Stomach (tissue), 4 donors: ENCODE measurements around the gene SCGB1A1.

Source experiments
- EP300 ChIP-seq: sonication (generic); formaldehyde crosslinking; IDR thresholded peaks from one replicate; pipeline ENCODE4 v1.6.1; 2017; ENCODE audit warnings: antibody characterized with exemption
- POLR2A ChIP-seq, 4 donors: fragments of 450-650 bp; IDR thresholded peaks; one replicate each; pipeline ENCODE4 v1.6.1; 2016; ENCODE audit warnings: antibody characterized with exemption in 4 of 4, control low read depth in 2 of 4, mild to moderate bottlenecking in 1 of 4, moderate library complexity in 1 of 4
- POLR2AphosphoS5 ChIP-seq, 3 donors: sonication (generic); formaldehyde crosslinking; IDR thresholded peaks; one replicate each; pipeline ENCODE4 v1.6.1; 2016; ENCODE audit warnings: antibody characterized with exemption in 3 of 3
- TF ChIP-seq, protein P1 (sequence below), 7 experiments: fragments of 450-650 bp in 4 of 7; fragments of 200-600 bp in 3 of 7; sonication (generic) in 3 of 7; IDR thresholded peaks; one replicate each; pipeline ENCODE4 v1.5.1; 2016 to 2019; ENCODE audit warnings: antibody characterized with exemption in 7 of 7, control low read depth in 2 of 7, mild to moderate bottlenecking in 1 of 7

- TF ChIP-seq, protein P1, sequence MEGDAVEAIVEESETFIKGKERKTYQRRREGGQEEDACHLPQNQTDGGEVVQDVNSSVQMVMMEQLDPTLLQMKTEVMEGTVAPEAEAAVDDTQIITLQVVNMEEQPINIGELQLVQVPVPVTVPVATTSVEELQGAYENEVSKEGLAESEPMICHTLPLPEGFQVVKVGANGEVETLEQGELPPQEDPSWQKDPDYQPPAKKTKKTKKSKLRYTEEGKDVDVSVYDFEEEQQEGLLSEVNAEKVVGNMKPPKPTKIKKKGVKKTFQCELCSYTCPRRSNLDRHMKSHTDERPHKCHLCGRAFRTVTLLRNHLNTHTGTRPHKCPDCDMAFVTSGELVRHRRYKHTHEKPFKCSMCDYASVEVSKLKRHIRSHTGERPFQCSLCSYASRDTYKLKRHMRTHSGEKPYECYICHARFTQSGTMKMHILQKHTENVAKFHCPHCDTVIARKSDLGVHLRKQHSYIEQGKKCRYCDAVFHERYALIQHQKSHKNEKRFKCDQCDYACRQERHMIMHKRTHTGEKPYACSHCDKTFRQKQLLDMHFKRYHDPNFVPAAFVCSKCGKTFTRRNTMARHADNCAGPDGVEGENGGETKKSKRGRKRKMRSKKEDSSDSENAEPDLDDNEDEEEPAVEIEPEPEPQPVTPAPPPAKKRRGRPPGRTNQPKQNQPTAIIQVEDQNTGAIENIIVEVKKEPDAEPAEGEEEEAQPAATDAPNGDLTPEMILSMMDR (IDR thresholded peaks at IDR 0.05), result no peak
- TF ChIP-seq EP300 (no peak), POLR2AphosphoS5 (IDR thresholded peaks at IDR 0.05) (no peak), POLR2A (IDR thresholded peaks at IDR 0.05) (no peak)
Observed at GRCh38 chr11:62471603-62472002, 52.8 kb downstream of the SCGB1A1 start.
